Pons (tissue), 1 donor: ENCODE results near the gene VSTM4.

Experiments
- DNase-seq: peaks from one replicate; pipeline ENCODE4 v3.0.0-alpha.2; 2016; ENCODE audit warnings: low spot score

VSTM4 gene

GRCh38 chr10:49091450-49092210 is 23.7 kb downstream of the VSTM4 start:
- DNase-seq, result no peak

- no peak for DNase-seq
These were observed 24.5 kb downstream of the VSTM4 start for GRCh38 chr10:49090696-49091380.

- no peak for DNase-seq
These were observed 25.1 kb downstream of the VSTM4 start for GRCh38 chr10:49090189-49090575.

- no peak for DNase-seq
These were observed 25.6 kb downstream of the VSTM4 start for GRCh38 chr10:49089557-49090188.

- DNase-seq, result no peak
These were observed 26.2 kb downstream of the VSTM4 start for GRCh38 chr10:49089152-49089551.

- no peak for DNase-seq
These were observed 28.4 kb downstream of the VSTM4 start for GRCh38 chr10:49086889-49087288.

GRCh38 chr10:49083261-49083660 is 32.1 kb downstream of the VSTM4 start:
- DNase-seq, result peak; percentile 84

GRCh38 chr10:49082766-49083165 is 32.6 kb downstream of the VSTM4 start:
- peak; percentile 54 for DNase-seq

GRCh38 chr10:49081547-49082275 is 33.6 kb downstream of the VSTM4 start:
- no peak for DNase-seq

GRCh38 chr10:49080965-49081364 is 34.4 kb downstream of the VSTM4 start:
- no peak for DNase-seq

GRCh38 chr10:49080071-49080470 is 35.3 kb downstream of the VSTM4 start:
- DNase-seq, result peak; percentile 54

- no peak for DNase-seq
These were observed 35.8 kb downstream of the VSTM4 start for GRCh38 chr10:49079499-49079898.

GRCh38 chr10:49079072-49079471 is 36.2 kb downstream of the VSTM4 start:
- no peak for DNase-seq

- no peak for DNase-seq
These were observed 36.9 kb downstream of the VSTM4 start for GRCh38 chr10:49078433-49078832.

GRCh38 chr10:49076741-49077521 is 38.4 kb downstream of the VSTM4 start:
- DNase-seq, result peak; percentile 53

- DNase-seq, result no peak
These were observed 39.0 kb downstream of the VSTM4 start for GRCh38 chr10:49076319-49076718.

GRCh38 chr10:49075743-49076142 is 39.6 kb downstream of the VSTM4 start:
- DNase-seq, result no peak

- DNase-seq, result no peak
These were observed 40.3 kb downstream of the VSTM4 start for GRCh38 chr10:49074836-49075682.

- DNase-seq, result no peak
These were observed 43.0 kb downstream of the VSTM4 start for GRCh38 chr10:49072166-49072885.

- no peak for DNase-seq
These were observed 44.1 kb downstream of the VSTM4 start for GRCh38 chr10:49071160-49071761.
